GM13976 (cell line): ENCODE results near the gene ASF1B.
A peak's percentile ranks its signal among the peaks of the same experiment; 100 is the strongest.

ENCODE experiments used
- DNase-seq: peaks from one replicate; pipeline ENCODE4 v3.0.0; 2012; ENCODE audit warnings: low spot score
- CTCF ChIP-seq: IDR thresholded peaks from 2 replicates; pipeline ENCODE4 v1.5.1; 2012; ENCODE audit warnings: borderline replicate concordance, mild to moderate bottlenecking; ENCODE audit not compliant: insufficient read depth; ENCODE audit errors: extremely low read depth, missing control alignments, control extremely low read depth
- in situ Hi-C: fragments of 300-500 bp; cut with MboI; formaldehyde crosslinking; loops from one replicate; pipeline ENCODE4 v1.12.0; 2022; ENCODE audit warnings: low sequenced_read_pairs, mixed read lengths, inconsistent platforms; ENCODE audit not compliant: unreplicated experiment

The ASF1B gene

GRCh38 chr19:14116525-14116917 lies 19.9 kb downstream of the ASF1B start:
- in situ Hi-C loops: no loop called here
- TF ChIP-seq CTCF: no peak
- DNase-seq: no peak

GRCh38 chr19:14115756-14116155 lies 20.6 kb downstream of the ASF1B start:
- TF ChIP-seq CTCF: no peak
- DNase-seq: no peak
- in situ Hi-C loops: no loop called here

GRCh38 chr19:14114854-14115253 lies 21.5 kb downstream of the ASF1B start:
- DNase-seq: peak; percentile 69
- TF ChIP-seq CTCF: peak; percentile 42
- in situ Hi-C loops: no loop called here

- DNase-seq: no peak
- in situ Hi-C loops: no loop called here
- no peak for TF ChIP-seq CTCF
Measured at GRCh38 chr19:14114439-14114838, 21.9 kb downstream of the ASF1B start.

GRCh38 chr19:14113762-14114414 lies 22.5 kb downstream of the ASF1B start:
- in situ Hi-C loops: no loop called here
- DNase-seq: no peak
- TF ChIP-seq CTCF: no peak

GRCh38 chr19:14112809-14113385 lies 23.5 kb downstream of the ASF1B start:
- no peak for TF ChIP-seq CTCF
- in situ Hi-C loops: no loop called here
- no peak for DNase-seq
